Stimulated activated CD4-positive, alpha-beta T cell treated with anti-CD3 and anti-CD28 coated beads, Interleukin-2, amount 100 ng/mL, for 4 hours (primary cell): Measurements from ENCODE around the gene WIPF2.

ENCODE experiments used
- DNase-seq: peaks from one replicate; pipeline ENCODE4 v3.0.0-alpha.2; 2020; ENCODE audit warnings: low read depth

The WIPF2 gene

DNA sequence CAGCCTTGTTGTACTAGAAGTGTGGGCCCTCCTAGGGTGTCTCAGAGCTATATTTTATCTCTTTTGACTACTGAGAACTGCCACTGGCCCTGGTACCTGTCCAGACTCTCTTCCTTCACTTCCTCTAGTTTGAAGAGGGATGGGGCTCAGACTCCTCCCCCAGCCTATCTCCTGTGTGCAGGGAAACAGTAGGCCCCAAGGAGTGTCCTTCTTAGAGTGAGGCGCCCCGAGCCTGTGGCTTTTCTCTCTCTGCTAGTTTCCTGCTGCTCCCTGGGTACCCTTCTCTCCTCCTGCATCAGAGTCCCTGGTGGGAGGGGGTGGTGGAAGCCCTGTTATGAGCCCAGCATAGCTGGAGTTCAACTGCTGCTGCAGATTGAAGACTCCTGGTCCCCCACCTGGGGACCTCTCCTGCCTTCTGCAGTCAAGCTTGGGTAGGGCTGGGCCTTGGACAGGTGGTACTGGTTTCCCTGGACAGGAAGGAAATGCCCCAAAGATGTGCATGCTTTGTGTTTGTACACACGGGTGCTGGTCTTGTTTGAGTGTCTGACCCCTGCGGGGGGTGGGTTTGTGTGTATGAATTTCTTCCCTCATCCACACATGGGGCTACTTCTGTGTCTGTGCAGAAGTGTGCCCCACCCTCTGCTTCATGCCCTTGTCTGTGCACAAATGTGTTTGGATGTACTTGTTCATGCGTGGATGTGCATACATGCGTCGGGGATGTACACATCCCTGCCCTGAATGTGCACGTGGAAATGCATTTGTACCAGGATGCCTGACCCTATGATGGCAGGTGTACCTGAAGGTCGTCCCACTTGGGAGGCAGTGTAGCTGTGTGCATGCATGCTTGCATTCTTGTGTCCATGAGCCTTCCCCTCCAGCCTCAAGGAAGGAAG lies 96.8 kb downstream of the WIPF2 start:
- DNase-seq: no peak

DNA sequence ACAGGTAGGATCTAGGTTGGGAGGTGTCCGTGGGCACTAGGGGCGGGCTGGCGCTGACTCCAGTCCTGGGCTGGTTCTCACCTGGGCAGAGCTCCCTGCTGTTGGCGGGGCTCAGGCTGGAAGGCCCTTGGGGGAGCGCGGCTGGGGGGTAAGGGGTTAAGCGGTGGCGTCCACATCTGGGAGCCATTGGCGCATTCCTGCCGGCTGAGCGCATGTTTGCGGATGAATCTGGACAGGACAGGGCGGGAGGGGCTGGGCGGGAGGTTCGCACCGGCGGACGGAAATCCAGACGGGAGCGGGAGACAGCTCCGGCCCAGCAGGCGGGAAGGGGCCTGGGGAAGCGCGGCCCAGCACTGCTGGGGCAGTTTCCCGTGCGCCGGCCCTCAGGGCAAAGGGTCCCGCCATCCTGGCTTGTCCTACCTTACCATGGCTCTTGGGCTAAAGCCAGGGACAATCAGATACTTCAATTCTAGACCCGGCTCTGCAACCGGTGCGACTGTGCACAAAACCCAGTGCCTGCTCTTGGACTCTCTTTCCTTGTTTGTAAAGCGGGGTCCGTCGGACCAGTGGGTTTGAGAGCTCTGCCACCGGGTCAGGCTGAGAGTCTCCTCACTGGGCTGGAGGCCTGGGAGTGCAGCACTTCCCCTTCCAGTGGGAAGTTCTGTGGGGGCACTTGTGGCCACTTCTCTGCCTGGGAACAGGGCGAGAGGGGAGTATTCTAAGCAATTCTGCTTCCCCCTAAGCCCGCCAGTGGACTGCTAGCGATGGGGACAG lies 97.7 kb downstream of the WIPF2 start:
- DNase-seq: no peak

DNA sequence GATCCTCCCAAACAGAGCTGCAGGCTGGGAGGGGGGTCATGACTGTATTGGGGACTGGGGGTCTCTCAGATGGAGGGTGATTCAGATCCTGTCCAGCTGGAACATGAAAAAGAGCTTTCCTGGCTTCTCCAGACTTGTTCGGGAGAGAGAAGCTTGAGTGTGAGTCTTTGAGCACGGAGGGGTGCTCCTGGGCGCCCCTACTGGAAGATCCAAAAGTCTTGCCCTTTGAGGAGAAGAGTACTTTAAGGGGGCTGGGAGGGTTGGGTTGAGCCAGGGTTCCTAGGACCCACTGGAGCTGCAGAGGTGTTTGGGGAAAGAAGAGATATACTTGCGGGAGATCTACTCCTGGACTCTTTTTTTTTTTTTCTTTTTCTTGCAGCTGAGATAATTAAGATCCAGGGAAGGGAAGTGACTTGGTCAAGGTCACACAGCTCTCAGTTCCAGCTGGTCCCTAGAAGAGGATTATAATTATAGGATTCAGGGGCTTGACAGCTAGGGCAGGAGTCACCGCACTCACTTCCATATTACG lies 98.3 kb downstream of the WIPF2 start:
- no peak for DNase-seq

DNA sequence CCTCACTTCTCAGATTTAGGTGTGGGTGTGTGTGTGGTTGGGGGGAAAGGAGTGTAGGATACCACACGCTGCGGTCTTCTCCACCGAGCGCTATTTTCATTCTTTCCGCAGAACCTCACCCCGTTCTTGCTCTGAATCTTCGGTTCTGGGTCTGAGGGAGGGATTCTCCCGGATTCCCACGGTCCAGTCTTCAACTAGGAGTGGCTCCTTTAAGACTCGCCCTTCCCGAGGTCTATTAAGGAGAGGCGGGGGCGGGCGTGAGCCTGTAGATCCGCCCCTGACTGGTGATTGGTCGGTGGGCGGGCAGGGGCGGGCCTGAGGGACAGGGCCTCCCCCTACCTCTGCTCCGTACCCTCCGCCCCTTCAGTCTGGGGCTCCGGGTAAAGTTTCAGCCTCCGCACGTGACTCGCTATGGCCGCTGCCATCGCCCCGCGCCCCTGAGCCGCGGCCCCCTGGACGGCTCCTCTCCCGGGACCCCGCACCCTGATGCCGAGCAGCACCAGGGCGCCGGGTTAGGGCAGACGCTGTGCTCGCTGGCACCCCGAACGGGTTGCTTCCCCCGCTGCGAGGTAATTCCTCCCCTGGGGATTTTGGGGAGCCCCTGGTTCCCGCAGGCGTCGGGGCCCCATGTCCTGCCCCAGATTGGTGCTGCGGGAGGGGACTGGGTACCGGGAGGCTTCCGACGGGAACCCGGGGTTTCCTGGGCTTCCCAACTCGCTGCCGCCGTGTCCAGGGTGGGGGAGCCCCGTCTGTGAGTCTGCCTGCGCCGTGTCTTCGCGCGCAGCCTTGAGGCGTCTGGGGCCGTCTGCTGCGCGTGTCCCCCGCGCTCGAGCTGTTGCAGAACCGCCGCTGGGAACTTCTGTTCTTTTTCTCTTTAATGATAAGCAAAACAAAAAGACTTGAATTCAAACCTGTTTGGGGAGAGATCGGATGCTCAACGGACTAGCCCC lies 99.1 kb downstream of the WIPF2 start:
- DNase-seq: peak; percentile 87

DNA sequence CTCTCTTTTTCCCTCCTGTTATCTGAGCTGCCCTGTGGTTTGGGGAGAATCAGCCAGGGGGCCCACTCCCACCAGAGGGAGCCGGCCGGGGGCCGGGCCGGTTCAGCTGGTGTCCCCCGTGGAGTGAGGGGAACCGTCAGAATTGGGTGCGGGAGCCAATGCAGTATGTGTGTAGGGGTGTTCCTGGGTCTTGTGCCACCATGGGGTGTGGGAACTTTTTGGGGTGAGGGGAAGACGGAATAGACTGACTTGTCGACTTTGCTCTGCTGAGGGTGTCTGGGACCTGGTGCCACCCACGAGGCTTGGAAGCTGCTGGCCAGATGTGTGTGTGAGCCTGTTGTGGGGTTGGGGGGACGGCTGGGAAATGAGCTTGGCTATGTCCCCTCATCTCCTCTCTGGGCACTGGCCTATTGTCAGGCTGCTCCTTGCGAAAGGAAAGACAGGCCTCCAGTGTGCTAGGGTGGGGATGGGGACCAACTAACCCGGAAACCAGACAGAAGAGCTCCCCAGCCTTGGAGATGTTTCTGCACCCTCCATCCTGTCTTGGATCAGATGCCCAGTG lies 99.8 kb downstream of the WIPF2 start:
- no peak for DNase-seq

DNA sequence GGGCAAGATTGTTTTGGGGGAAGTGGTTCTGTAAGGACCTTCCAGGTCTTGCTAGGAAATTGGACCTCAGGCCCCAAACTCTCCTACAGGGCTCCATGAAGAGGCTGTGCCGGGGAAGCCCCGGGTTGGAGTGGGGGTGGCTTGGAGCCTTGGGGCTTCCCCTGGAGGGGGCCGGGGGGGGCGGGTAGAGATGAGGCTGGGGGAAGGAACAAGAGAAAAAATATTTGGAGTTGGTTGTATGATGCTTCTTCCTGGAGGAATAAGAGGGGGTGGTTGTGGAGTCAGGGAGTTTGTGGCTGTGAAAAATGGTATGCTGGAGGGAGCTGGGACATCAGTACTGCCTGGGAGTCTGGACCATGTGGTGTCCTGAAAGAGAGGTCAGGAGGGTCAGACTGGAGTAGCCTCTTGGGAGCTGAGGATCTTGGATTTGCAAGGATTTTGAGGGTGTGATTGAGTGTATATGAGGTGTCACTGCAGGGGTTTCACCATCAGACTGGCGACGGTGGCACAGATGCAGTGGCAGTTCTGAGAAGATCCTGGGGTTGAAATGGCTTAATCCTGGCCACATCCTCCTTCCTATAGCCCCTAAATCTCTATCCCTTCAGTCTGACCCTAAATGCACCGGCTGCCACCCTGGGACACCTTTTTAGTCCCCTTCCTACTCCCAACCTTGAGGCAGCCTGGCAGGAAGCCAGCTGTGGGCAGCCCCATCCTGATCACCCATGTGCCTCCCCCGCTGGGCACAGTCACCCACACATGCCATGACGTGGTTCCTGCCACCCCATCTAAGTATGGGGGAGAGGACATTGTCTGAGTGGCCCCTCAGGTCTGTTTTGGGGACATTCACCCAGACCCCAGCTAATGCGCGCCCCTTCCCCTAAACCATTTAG lies 100.8 kb downstream of the WIPF2 start:
- DNase-seq: peak; percentile 81

DNA sequence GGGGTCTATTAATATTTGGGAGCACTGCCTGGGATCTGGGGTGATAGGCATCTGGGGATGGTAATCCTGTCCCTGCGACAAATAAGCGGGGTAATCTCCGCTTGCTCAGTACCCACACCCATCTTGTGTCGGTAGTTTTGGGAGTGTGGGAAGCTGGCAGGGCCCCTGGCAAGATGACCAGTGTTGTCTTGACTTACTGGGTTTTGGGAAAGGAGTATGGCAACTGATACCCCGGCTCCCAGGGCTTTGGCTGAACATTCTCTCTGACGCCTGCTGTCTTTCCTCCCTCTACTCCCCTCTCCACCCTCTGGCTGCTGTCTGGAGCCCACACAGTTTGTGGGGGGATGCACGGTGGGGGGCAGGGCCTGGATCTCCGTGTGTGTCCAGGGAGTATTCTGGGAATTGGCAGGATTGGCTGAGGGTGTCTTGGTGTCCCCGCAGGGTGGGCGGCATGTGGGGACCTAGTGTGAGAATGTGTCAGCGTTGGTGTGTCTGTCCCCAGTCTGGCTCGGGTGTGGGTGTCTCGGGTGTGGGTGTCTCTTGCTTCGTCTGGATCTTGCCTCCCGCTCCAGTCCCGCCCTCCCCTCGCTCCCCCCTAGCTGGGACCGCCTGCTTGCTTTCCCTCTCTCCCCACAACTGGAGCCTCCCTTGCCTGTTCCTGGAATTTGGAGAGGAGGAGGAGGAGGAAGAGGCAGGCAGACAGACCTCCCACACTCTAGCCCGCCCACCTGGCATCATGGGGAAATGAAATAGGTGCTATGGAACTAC lies 101.8 kb downstream of the WIPF2 start:
- DNase-seq: no peak

DNA sequence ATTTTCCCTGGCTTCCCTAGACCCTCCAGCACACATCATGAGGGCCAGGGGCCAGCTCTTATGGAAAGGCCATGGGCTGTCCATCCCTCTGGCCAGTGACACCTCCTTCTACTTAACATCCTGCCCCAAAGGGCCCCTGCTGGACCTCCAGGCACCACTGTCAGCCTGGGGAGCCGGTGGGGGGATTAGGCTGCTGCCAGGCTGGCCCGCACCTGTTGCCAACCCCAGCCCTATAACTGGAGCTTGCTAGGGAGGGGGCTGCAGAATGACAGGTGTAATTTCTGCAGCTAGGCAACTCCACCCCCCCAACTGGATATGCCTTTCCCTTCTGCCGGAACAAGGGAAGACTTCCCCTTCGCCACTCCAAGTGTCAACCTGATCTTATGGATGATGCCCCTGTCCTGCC lies 102.4 kb downstream of the WIPF2 start:
- no peak for DNase-seq

DNA sequence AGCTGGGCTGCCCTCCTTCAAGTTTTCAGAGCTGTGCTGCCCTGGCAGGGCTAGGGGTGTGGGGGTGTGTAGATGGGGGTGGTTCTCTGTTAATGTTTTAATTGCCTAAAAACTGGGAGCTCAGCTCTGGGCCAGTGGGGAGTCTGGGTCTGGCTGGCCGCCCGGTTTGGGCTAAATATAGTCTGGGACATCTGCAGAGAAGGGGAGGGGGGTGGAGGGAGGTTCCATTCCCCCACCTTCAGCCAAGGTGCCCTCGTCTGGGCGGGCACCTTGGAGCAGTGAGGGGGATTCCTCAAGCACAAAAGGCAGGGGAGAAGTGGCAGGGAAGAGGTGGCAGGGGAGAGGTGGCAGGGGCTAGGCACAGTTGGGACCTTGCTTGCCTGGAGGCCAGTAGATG lies 102.9 kb downstream of the WIPF2 start:
- no peak for DNase-seq

DNA sequence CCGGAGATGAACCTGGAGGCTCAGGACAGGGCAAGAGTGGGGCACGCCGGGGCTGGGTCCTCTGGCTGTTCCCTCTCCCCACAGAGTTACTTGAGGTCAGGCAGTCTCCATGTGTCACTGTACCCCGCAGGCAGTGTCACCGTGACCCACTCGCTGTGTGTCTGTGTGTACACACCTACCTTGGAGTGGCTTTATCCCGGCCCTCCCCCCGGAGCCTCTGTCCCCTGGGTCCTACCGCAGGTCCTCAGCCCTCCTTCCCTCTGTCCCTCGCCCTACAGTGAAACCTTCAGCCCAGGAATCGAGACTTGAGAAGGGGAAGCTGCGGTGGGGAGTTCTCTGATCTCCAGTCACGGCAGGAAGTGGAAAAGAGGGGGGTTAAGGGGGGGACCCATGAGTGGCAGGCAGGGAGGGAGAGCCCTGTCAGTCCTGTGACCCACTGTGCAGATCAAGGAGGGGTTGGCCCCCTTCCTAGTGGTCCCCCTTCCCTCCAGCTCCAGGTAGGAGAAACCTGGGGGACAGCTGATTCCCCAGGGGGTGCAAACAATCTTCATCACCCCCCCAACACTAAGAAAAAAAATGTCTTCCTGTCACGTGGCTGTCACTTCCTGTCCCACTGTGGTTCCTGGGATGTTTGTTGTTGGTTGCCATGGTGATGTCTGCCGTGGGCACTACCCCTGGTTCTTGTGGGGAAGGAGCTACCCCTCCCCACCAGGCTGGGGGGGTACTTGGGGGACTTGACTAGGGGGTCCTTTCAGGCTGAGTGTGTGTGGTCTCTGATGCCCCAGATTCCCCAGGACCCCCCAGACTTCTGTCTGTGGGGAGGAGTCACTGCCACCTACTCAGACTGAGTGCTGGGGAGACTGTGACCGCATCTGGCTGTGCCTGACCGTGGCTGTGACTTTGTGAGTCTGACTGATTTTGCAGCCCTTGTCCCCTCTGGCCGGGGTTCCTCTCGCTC lies 103.5 kb downstream of the WIPF2 start:
- peak; percentile 75 for DNase-seq

DNA sequence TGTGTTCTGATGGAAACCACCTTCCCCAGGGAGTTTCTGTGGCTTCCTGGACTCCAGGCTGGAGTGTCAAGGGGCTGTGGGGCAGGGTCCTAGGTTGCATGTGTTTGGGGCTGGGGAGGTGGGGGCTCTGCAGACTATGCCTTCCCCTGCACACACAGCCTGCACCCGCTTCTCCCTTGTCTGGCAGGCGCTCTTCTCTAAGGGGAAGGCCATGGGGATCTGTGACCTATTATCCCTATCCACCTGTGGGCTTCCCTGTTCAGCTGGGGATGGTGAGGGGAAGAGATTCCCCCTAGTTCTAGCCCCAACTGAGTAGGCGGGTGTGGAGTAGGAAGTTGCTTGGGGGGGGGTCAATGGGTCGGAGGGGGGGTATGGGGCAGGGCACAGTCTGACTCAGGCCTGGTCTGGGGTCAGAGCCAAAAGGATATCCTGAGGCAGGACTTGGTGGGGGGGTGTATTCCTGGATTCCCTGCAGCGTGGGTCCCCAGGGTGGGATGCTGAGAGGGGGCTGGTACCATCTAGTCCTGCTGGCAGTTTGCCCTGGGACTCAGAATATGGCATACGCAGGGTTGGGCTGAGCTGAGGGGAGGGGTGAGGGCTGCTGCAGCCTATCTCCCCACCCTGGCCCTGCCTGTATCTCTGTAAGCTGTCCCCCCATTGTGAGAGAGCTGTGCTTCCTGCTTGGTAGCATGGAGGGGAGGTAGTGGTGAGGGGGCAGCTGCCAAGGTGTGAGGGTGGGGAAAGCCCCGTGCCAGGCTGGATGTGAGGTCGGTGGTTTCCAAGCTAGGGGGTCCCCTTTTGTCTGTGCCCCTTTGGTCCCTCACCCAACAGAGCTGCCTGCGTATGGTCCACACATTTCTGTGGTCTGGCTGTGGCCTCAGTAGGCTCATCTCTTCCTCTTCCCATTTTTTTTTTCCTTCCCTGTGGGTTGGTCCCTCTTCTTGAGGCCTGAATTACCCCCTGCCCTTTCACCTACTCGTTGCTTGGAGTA lies 104.6 kb downstream of the WIPF2 start:
- DNase-seq: peak; percentile 65

DNA sequence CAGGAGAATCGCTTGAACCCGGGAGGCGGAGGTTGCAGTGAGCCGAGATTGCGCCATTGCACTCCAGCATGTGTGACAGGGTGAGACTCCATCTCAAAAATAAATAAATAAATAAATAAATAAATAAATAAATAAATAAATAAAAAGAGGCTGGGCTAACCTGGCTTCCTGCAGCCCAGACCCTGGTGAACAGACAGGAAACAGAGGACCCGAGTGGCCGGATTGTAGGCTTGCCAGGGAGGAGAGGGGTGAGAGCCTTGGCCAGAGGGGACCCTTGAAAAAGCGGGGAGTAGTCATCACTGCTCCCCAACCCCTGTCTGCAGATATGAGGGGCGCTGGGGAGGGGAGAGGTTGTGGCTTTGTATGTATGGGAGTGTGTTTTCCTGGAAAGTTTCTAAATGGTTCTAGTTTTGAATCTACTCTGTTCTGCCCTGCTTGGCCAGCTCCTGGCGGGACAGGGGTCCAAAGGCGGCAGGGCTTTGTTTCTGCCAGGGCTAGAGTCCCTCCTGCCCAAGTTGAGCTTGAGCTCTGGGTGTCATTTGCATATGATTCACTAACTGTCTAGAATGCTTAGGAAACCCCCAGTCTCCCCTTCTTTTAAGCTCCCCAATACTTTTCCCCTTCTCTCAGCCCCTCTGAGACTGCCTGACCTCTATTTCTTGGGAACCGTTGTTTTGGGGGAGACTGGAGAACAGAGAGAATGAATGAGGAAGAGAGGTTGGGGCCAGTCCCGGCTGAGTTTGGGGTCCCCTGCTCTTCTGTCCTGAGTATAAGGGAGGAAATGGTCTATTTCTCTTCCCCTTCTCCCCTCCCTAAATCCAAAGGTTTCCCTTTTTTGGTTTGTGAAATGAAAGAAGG lies 106.3 kb downstream of the WIPF2 start:
- DNase-seq: no peak

DNA sequence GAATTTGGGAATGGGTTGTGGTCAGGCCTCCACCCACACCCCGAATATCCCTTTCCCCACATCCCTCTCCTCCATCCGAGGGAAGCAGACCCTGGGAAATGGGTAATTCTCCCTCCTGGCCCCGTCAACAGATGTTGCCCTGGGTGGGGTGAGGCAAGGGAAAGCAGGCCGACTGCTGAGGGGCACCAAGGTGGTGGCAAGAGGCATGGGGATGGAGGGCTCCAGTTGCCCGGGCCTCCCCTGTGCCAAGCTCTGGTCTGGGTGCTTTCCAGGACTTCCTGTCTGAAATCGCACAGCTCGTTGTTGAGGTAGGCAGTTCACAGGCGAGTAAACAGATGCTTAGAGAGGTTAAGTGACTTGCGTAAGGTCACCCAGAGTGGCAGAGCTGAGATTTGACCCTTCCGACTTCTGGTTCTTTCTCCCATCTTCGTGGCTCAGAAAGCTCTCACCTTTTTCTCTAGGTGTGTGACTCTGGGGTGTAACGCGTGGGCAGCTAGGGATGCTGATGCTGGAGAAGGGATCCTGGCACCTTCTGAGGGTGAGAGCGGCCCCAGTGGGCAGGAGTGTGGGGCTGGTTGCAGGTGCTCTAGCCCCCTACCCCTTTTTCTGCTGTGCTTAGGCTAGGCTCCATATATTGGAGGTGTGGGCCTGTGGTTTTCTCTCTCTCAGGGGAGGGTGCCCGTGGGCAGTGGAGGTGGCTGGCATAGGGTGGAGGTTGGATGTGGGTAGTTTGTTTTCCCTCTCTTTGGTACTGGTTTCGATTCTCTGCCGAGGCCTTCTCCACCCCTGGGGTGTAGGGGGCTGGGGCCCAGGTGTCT lies 107.1 kb downstream of the WIPF2 start:
- no peak for DNase-seq

DNA sequence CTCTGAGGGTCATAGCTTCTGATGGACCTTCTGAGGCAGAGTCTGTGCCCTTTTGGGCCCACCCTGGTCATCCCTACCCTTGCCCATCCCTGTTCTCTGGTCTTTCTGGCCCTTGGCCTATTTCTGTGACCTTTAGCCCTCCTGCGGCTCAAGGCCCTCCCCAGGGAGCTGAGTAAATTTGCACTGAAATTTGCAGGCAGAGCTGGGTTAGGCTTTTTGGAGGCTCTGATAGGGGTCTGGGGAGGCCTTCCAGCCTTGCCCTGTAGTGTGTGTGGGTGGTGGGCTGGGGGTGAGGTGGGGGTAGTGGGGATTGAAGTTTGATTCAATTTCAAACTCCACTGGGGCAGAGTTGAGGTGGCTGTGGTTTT lies 107.7 kb downstream of the WIPF2 start:
- DNase-seq: no peak

DNA sequence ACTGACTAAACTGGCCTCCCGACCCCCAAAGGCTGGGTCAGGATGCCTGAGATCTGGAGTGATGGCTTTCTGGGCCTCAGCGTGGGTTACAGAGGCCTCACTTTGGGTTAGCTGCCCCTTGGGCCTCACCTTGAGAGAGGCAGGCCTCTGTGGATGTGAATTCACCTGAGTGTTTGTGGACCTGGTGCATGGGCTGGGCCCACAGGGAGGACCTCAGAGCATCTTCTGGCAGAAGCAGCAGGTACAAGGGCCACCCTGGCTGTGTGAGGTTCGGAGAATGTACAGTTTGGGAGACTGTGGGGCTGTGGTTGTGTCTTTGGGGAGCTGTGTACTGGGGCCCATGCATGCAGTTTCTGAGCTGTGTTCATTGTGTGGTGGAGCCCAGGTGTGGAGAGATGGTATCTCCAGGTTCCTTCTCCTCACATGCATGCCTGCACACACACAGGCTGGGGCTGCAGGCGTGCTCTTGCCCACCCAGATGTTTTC lies 108.2 kb downstream of the WIPF2 start:
- no peak for DNase-seq
